Astrocyte (in vitro differentiated cells and primary cell): ENCODE results near the gene C22orf39.

ENCODE experiments used
- CTCF ChIP-seq: IDR thresholded peaks from 2 replicates; pipeline ENCODE4 v1.5.1; 2011; ENCODE audit warnings: low read depth, mild to moderate bottlenecking, inconsistent platforms, low read length, moderate library complexity; ENCODE audit not compliant: insufficient read depth
- EZH2 ChIP-seq: IDR thresholded peaks from 2 replicates; pipeline ENCODE4 v1.6.1; 2012; ENCODE audit warnings: mild to moderate bottlenecking, low read length, inconsistent platforms; ENCODE audit not compliant: insufficient read depth

- TF ChIP-seq CTCF (peak; percentile 11), EZH2 (no peak)
Measured at GRCh38 chr22:19477321-19478044, 30.0 kb upstream of the C22orf39 start.
